Measurements from ENCODE around the gene PLEKHH2. TPM values are rescaled to one million over a fixed set of nuclear protein-coding genes. Genes with fewer than 3 reads are reported as not detected.

PLEKHH2 gene
- total and polyA plus RNA-seq, 2 experiments from 2014 or later, result 5.4 to 6.7 TPM

DNA sequence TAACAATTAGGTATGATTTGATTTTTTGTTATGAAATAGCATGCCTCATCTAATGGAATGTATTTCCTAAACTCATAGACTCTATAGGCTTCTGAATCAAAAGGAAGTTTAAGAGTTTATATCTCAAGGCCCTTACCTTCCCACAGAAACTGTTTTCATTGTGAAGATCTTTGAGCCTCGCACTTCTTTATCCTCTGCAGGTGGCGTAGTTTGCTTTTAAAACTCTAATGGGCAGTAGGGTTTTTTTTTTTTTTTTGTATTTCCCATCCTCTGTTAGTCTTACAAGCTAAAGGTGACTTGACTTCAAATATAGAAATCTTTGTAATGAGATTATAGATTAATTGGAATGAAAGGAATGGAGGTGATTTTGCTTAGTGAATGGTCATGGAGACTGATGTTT is 165.1 kb downstream of the PLEKHH2 start:
- TF ChIP-seq, protein P1, sequence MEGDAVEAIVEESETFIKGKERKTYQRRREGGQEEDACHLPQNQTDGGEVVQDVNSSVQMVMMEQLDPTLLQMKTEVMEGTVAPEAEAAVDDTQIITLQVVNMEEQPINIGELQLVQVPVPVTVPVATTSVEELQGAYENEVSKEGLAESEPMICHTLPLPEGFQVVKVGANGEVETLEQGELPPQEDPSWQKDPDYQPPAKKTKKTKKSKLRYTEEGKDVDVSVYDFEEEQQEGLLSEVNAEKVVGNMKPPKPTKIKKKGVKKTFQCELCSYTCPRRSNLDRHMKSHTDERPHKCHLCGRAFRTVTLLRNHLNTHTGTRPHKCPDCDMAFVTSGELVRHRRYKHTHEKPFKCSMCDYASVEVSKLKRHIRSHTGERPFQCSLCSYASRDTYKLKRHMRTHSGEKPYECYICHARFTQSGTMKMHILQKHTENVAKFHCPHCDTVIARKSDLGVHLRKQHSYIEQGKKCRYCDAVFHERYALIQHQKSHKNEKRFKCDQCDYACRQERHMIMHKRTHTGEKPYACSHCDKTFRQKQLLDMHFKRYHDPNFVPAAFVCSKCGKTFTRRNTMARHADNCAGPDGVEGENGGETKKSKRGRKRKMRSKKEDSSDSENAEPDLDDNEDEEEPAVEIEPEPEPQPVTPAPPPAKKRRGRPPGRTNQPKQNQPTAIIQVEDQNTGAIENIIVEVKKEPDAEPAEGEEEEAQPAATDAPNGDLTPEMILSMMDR (conservative IDR thresholded peaks at IDR 0.05; ENCODE audit: low read depth in 2 of 2), result peak; percentile 36 to 48
- TF ChIP-seq JUNB (IDR thresholded peaks at IDR 0.05; ENCODE audit: unreplicated experiment), result no peak
- no peaks in the 10 kb centered on the region for H3K27me3 Mint-ChIP-seq (ENCODE audit: insufficient read depth, low read depth, poor library complexity)
- no peak overlapping the region for H3K4me2 ChIP-seq
- H3K27ac ChIP-seq (ENCODE audit: low read depth), result no peak overlapping the region
- ATAC-seq (no peak), DNase-seq (ENCODE audit: low spot score) (peak; percentile 22)
- H3K79me2 ChIP-seq (replicated peaks; ENCODE audit: insufficient read depth), result no peaks in the 10 kb centered on the region
- no peaks in the 10 kb centered on the region for H4K20me1 ChIP-seq (replicated peaks; ENCODE audit: insufficient read depth)
- no peaks in the 10 kb centered on the region for H3K4me1 ChIP-seq (ENCODE audit: insufficient read depth)
- H3K4me3 Mint-ChIP-seq, result no peak overlapping the region
- no peak overlapping the region for H3K27ac Mint-ChIP-seq
- H3K27me3 ChIP-seq (ENCODE audit: insufficient read depth), result no peaks in the 10 kb centered on the region
- no peaks in the 10 kb centered on the region for H3K9me2 ChIP-seq (ENCODE audit: insufficient read depth)
- no peaks in the 10 kb centered on the region for H3K4me1 Mint-ChIP-seq
- no peak overlapping the region for H3K4me3 ChIP-seq
- H3F3A ChIP-seq (replicated peaks; ENCODE audit: low read depth), result no peaks in the 10 kb centered on the region
- H2AFZ ChIP-seq, result no peak overlapping the region
- no peaks in the 10 kb centered on the region for H3K9me3 Mint-ChIP-seq
- no peaks in the 10 kb centered on the region for H3K36me3 ChIP-seq (ENCODE audit: insufficient read depth)
- H3K36me3 Mint-ChIP-seq (ENCODE audit: low read depth), result no peaks in the 10 kb centered on the region

DNA sequence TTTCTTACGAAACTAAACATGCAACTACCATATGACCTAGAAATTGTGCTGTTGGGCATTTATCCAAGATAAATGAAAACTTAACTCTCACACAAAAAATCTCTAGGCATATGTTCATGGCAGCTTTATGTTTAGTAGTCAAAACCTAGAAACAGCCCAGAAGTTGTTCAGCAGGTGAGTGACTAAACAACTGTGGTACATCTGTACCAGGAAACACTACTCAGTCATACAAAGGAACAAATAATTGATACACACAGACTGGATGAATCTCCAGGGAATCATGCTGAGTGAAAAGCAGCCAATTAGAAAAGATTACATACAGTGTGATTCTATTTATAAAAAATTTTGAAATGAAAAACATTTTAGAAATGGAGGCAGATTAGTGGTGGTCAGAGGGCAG is 166.1 kb downstream of the PLEKHH2 start:
- no peaks in the 10 kb centered on the region for H3F3A ChIP-seq (replicated peaks; ENCODE audit: low read depth)
- DNase-seq (ENCODE audit: low spot score) (no peak), ATAC-seq (no peak)
- no peaks in the 10 kb centered on the region for H3K4me1 ChIP-seq (ENCODE audit: insufficient read depth)
- H3K27me3 ChIP-seq (ENCODE audit: insufficient read depth), result no peaks in the 10 kb centered on the region
- no peak overlapping the region for H3K4me3 ChIP-seq
- H3K9me2 ChIP-seq (ENCODE audit: insufficient read depth), result no peaks in the 10 kb centered on the region
- TF ChIP-seq, protein P2, sequence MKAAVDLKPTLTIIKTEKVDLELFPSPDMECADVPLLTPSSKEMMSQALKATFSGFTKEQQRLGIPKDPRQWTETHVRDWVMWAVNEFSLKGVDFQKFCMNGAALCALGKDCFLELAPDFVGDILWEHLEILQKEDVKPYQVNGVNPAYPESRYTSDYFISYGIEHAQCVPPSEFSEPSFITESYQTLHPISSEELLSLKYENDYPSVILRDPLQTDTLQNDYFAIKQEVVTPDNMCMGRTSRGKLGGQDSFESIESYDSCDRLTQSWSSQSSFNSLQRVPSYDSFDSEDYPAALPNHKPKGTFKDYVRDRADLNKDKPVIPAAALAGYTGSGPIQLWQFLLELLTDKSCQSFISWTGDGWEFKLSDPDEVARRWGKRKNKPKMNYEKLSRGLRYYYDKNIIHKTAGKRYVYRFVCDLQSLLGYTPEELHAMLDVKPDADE (IDR thresholded peaks at IDR 0.05), result no peak
- TF ChIP-seq STAT1 (IDR thresholded peaks at IDR 0.05; ENCODE audit: unreplicated experiment), result no peak
- TF ChIP-seq NANOG (IDR thresholded peaks at IDR 0.05; ENCODE audit: borderline replicate concordance), result no peak
- TF ChIP-seq, protein P1 (conservative IDR thresholded peaks at IDR 0.05; ENCODE audit: low read depth in 2 of 2), result no peak
- TF ChIP-seq ZNF331 (CRISPR knock-in tag; IDR thresholded peaks at IDR 0.05; ENCODE audit: low read depth), result no peak
- TF ChIP-seq JUNB (IDR thresholded peaks at IDR 0.05; ENCODE audit: unreplicated experiment), result no peak
- no peak for TF ChIP-seq ZNF114 (CRISPR knock-in tag; IDR thresholded peaks at IDR 0.05)
- TF ChIP-seq EZH2phosphoT487 (IDR thresholded peaks at IDR 0.05; ENCODE audit: unreplicated experiment), result no peak
- no peak for TF ChIP-seq POLR2AphosphoS5 (IDR thresholded peaks at IDR 0.05; ENCODE audit: low read depth)
- TF ChIP-seq, protein P3, sequence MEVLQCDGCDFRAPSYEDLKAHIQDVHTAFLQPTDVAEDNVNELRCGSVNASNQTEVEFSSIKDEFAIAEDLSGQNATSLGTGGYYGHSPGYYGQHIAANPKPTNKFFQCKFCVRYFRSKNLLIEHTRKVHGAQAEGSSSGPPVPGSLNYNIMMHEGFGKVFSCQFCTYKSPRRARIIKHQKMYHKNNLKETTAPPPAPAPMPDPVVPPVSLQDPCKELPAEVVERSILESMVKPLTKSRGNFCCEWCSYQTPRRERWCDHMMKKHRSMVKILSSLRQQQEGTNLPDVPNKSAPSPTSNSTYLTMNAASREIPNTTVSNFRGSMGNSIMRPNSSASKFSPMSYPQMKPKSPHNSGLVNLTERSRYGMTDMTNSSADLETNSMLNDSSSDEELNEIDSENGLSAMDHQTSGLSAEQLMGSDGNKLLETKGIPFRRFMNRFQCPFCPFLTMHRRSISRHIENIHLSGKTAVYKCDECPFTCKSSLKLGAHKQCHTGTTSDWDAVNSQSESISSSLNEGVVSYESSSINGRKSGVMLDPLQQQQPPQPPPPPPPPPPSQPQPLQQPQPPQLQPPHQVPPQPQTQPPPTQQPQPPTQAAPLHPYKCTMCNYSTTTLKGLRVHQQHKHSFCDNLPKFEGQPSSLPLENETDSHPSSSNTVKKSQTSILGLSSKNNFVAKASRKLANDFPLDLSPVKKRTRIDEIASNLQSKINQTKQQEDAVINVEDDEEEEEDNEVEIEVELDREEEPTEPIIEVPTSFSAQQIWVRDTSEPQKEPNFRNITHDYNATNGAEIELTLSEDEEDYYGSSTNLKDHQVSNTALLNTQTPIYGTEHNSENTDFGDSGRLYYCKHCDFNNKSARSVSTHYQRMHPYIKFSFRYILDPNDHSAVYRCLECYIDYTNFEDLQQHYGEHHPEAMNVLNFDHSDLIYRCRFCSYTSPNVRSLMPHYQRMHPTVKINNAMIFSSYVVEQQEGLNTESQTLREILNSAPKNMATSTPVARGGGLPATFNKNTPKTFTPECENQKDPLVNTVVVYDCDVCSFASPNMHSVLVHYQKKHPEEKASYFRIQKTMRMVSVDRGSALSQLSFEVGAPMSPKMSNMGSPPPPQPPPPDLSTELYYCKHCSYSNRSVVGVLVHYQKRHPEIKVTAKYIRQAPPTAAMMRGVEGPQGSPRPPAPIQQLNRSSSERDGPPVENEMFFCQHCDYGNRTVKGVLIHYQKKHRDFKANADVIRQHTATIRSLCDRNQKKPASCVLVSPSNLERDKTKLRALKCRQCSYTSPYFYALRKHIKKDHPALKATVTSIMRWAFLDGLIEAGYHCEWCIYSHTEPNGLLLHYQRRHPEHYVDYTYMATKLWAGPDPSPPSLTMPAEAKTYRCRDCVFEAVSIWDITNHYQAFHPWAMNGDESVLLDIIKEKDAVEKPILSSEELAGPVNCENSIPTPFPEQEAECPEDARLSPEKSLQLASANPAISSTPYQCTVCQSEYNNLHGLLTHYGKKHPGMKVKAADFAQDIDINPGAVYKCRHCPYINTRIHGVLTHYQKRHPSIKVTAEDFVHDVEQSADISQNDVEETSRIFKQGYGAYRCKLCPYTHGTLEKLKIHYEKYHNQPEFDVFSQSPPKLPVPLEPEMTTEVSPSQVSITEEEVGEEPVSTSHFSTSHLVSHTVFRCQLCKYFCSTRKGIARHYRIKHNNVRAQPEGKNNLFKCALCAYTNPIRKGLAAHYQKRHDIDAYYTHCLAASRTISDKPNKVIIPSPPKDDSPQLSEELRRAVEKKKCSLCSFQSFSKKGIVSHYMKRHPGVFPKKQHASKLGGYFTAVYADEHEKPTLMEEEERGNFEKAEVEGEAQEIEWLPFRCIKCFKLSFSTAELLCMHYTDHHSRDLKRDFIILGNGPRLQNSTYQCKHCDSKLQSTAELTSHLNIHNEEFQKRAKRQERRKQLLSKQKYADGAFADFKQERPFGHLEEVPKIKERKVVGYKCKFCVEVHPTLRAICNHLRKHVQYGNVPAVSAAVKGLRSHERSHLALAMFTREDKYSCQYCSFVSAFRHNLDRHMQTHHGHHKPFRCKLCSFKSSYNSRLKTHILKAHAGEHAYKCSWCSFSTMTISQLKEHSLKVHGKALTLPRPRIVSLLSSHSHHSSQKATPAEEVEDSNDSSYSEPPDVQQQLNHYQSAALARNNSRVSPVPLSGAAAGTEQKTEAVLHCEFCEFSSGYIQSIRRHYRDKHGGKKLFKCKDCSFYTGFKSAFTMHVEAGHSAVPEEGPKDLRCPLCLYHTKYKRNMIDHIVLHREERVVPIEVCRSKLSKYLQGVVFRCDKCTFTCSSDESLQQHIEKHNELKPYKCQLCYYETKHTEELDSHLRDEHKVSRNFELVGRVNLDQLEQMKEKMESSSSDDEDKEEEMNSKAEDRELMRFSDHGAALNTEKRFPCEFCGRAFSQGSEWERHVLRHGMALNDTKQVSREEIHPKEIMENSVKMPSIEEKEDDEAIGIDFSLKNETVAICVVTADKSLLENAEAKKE (CRISPR knock-in tag; IDR thresholded peaks at IDR 0.05), result no peak
- no peaks in the 10 kb centered on the region for H3K79me2 ChIP-seq (replicated peaks; ENCODE audit: insufficient read depth)
- H4K20me1 ChIP-seq (replicated peaks; ENCODE audit: insufficient read depth), result no peaks in the 10 kb centered on the region
- no peak overlapping the region for H2AFZ ChIP-seq
- no peaks in the 10 kb centered on the region for H3K36me3 ChIP-seq (ENCODE audit: insufficient read depth)
- no peak overlapping the region for H3K4me2 ChIP-seq
- no peak overlapping the region for H3K27ac ChIP-seq (ENCODE audit: low read depth)
- Mint-ChIP-seq H3K36me3 (ENCODE audit: low read depth) (no peaks in the 10 kb centered on the region), H3K4me1 (no peaks in the 10 kb centered on the region), H3K27ac (no peak overlapping the region), H3K4me3 (no peak overlapping the region), H3K27me3 (ENCODE audit: insufficient read depth, low read depth, poor library complexity) (no peaks in the 10 kb centered on the region), H3K9me3 (no peaks in the 10 kb centered on the region)
